Neural cell (in vitro differentiated cells): ENCODE measurements around the gene DCBLD1. TPM values are rescaled to one million over a fixed set of nuclear protein-coding genes. Genes with fewer than 3 reads are reported as not detected.

ENCODE experiments used
- H2AFZ ChIP-seq: fragments of 200-600, 300-800 bp; sonication (generic), shearing (Covaris generic); 2 replicates; pipeline ENCODE4 v1.6.0; 2014; ENCODE audit warnings: low read depth, mild to moderate bottlenecking, antibody characterized with exemption, low read length, moderate library complexity
- H3F3A ChIP-seq: fragments of 200-600 bp; shearing (Covaris generic); 2 replicates; pipeline ENCODE4 v1.6.1; 2016; ENCODE audit warnings: mild to moderate bottlenecking, moderate library complexity, mixed read lengths, antibody characterized with exemption, low read length; ENCODE audit not compliant: insufficient read depth, poor library complexity, severe bottlenecking
- H3K27ac ChIP-seq: fragments of 200-600, 300-800 bp; sonication (generic), shearing (Covaris generic); 2 replicates; pipeline ENCODE4 v1.5.1; 2014; ENCODE audit warnings: mild to moderate bottlenecking, low read length, moderate library complexity
- H3K27me3 ChIP-seq: fragments of 300-800, 200-600 bp; sonication (generic), shearing (Covaris generic); 2 replicates; pipeline ENCODE4 v1.6.0; 2014; ENCODE audit warnings: mild to moderate bottlenecking, low read depth, low read length, moderate library complexity; ENCODE audit not compliant: insufficient read depth
- H3K36me3 ChIP-seq: fragments of 300-800, 200-600 bp; sonication (generic), shearing (Covaris generic); 2 replicates; pipeline ENCODE4 v1.5.1; 2014; ENCODE audit warnings: mild to moderate bottlenecking, antibody characterized with exemption, low read length, moderate library complexity; ENCODE audit not compliant: insufficient read depth
- H3K4me2 ChIP-seq: fragments of 300-800, 200-600 bp; sonication (generic), shearing (Covaris generic); 2 replicates; pipeline ENCODE4 v1.6.0; 2014; ENCODE audit warnings: mild to moderate bottlenecking, low read length
- H3K4me3 ChIP-seq: fragments of 300-800, 200-600 bp; sonication (generic), shearing (Covaris generic); 2 replicates; pipeline ENCODE4 v1.5.1; 2014; ENCODE audit warnings: mild to moderate bottlenecking, low read length, moderate library complexity
- H3K79me2 ChIP-seq: fragments of 200-600 bp; shearing (Covaris generic); replicated peaks from 2 replicates; pipeline ENCODE4 v1.6.0; 2014; ENCODE audit warnings: mild to moderate bottlenecking, low read length, moderate library complexity; ENCODE audit not compliant: insufficient read depth
- H3K9ac ChIP-seq: fragments of 300-800, 200-600 bp; sonication (generic), shearing (Covaris generic); 2 replicates; pipeline ENCODE4 v1.6.1; 2016; ENCODE audit warnings: mild to moderate bottlenecking, low read length, mixed read lengths
- H3K9me2 ChIP-seq: fragments of 200-600 bp; shearing (Covaris generic); 2 replicates; pipeline ENCODE4 v1.6.1; 2016; ENCODE audit warnings: mild to moderate bottlenecking, low read length, mixed read lengths; ENCODE audit not compliant: insufficient read depth
- H3K9me3 ChIP-seq: fragments of 200-600, 300-800 bp; sonication (generic), shearing (Covaris generic); 2 replicates; pipeline ENCODE4 v1.6.1; 2016; ENCODE audit warnings: mild to moderate bottlenecking, mixed run types, low read length, moderate library complexity, mixed read lengths
- H4K20me1 ChIP-seq: fragments of 200-600 bp; shearing (Covaris generic); 2 replicates; pipeline ENCODE4 v1.6.1; 2016; ENCODE audit warnings: mild to moderate bottlenecking, mixed run types; ENCODE audit not compliant: insufficient read depth
- EP300 ChIP-seq: fragments of 450-650 bp; conservative IDR thresholded peaks from 2 replicates; pipeline ENCODE4 v1.6.1; 2014; ENCODE audit warnings: antibody characterized with exemption, mild to moderate bottlenecking, moderate library complexity; ENCODE audit not compliant: poor library complexity, severe bottlenecking
- EZH2 ChIP-seq: fragments of 200-600, 300-800 bp; shearing (Covaris generic), sonication (generic); IDR thresholded peaks from 2 replicates; pipeline ENCODE4 v1.6.1; 2014; ENCODE audit warnings: antibody characterized with exemption, low read length, borderline replicate concordance, mild to moderate bottlenecking; ENCODE audit not compliant: insufficient read depth, poor library complexity, severe bottlenecking
- MXI1 ChIP-seq: fragments of 450-650 bp; conservative IDR thresholded peaks from 2 replicates; pipeline ENCODE4 v1.6.1; 2014; ENCODE audit warnings: antibody characterized with exemption, mild to moderate bottlenecking; ENCODE audit not compliant: poor library complexity, severe bottlenecking
- POLR2AphosphoS5 ChIP-seq: IDR thresholded peaks from 2 replicates; pipeline ENCODE4 v1.6.1; 2012
- RAD21 ChIP-seq: fragments of 450-650 bp; conservative IDR thresholded peaks from 2 replicates; pipeline ENCODE4 v1.6.1; 2014; ENCODE audit warnings: antibody characterized with exemption, mild to moderate bottlenecking, moderate library complexity
- SMC3 ChIP-seq: fragments of 450-650 bp; conservative IDR thresholded peaks from 2 replicates; pipeline ENCODE4 v1.6.1; 2014; ENCODE audit warnings: antibody characterized with exemption, mild to moderate bottlenecking, moderate library complexity; ENCODE audit not compliant: poor library complexity
- TAF1 ChIP-seq: IDR thresholded peaks from 2 replicates; pipeline ENCODE4 v1.6.1; 2012; ENCODE audit warnings: low read depth
- polyA plus RNA-seq: library from polyadenylated mRNA; depleted of rRNA; stranded (reverse); fragments of >200 nt; gene quantifications from 2 replicates; pipeline ENCODE4 v1.2.3, GENCODE V29; 2014
- TF ChIP-seq, protein P1 (sequence below): fragments of 450-650 bp; IDR thresholded peaks from 2 replicates; pipeline ENCODE4 v1.5.1; 2014; ENCODE audit warnings: antibody characterized with exemption, mild to moderate bottlenecking, moderate library complexity; ENCODE audit not compliant: poor library complexity, severe bottlenecking
- TF ChIP-seq, protein P2 (sequence below): IDR thresholded peaks from 2 replicates; pipeline ENCODE4 v1.6.1; 2012; ENCODE audit warnings: borderline replicate concordance

DCBLD1 gene
- polyA plus RNA-seq, 1 donor from 2014 or later = 11.4 TPM

DNA sequence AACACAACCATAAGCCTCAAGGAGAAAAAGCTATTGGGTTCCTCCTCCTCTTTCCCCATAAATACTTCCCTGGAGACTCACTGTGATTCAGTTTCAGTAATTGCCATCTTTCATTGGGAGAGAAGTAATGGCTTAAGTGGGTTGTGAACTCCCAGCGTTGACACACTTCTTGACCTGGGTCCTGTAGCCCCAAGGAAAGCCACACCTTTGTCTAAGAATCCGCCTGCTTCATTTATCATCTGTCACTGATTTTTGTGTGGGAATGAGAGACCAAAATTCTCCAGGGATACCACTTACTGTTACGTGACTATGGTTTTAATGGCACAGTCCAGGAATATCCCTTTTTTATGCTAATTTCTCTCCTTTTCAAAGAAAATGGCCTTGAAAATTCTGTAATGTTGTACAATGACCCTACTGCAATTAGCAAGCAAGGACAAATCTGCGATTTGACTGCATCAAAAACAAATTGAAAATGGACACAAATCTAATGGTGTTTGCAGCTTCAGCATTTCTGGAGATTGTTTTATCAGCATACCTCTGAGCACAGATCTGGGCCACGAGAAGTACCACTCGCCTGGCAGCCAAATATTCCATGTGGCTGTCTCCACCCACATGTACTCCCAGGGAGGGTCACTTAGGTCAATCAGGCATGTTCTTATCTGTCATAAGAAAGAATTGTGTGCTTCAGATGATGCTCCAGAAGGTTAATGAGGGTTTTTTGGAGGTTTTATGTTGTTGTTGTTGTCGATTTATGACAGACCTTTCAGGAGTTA lies 29.8 kb downstream of the DCBLD1 start:
- H3K9me3 ChIP-seq = no peaks in the 10 kb centered on the region
- H2AFZ ChIP-seq = no peak overlapping the region
- H3K27ac ChIP-seq = peak overlapping the region; percentile 2
- no peaks in the 10 kb centered on the region for H3K27me3 ChIP-seq
- no peaks in the 10 kb centered on the region for H4K20me1 ChIP-seq
- no peaks in the 10 kb centered on the region for H3K36me3 ChIP-seq
- TF ChIP-seq POLR2AphosphoS5 = no peak
- no peak for TF ChIP-seq RAD21
- TF ChIP-seq TAF1 = no peak
- TF ChIP-seq EZH2 = no peak
- TF ChIP-seq, protein P1, sequence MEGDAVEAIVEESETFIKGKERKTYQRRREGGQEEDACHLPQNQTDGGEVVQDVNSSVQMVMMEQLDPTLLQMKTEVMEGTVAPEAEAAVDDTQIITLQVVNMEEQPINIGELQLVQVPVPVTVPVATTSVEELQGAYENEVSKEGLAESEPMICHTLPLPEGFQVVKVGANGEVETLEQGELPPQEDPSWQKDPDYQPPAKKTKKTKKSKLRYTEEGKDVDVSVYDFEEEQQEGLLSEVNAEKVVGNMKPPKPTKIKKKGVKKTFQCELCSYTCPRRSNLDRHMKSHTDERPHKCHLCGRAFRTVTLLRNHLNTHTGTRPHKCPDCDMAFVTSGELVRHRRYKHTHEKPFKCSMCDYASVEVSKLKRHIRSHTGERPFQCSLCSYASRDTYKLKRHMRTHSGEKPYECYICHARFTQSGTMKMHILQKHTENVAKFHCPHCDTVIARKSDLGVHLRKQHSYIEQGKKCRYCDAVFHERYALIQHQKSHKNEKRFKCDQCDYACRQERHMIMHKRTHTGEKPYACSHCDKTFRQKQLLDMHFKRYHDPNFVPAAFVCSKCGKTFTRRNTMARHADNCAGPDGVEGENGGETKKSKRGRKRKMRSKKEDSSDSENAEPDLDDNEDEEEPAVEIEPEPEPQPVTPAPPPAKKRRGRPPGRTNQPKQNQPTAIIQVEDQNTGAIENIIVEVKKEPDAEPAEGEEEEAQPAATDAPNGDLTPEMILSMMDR = no peak
- TF ChIP-seq, protein P2, sequence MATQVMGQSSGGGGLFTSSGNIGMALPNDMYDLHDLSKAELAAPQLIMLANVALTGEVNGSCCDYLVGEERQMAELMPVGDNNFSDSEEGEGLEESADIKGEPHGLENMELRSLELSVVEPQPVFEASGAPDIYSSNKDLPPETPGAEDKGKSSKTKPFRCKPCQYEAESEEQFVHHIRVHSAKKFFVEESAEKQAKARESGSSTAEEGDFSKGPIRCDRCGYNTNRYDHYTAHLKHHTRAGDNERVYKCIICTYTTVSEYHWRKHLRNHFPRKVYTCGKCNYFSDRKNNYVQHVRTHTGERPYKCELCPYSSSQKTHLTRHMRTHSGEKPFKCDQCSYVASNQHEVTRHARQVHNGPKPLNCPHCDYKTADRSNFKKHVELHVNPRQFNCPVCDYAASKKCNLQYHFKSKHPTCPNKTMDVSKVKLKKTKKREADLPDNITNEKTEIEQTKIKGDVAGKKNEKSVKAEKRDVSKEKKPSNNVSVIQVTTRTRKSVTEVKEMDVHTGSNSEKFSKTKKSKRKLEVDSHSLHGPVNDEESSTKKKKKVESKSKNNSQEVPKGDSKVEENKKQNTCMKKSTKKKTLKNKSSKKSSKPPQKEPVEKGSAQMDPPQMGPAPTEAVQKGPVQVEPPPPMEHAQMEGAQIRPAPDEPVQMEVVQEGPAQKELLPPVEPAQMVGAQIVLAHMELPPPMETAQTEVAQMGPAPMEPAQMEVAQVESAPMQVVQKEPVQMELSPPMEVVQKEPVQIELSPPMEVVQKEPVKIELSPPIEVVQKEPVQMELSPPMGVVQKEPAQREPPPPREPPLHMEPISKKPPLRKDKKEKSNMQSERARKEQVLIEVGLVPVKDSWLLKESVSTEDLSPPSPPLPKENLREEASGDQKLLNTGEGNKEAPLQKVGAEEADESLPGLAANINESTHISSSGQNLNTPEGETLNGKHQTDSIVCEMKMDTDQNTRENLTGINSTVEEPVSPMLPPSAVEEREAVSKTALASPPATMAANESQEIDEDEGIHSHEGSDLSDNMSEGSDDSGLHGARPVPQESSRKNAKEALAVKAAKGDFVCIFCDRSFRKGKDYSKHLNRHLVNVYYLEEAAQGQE = no peak
- no peak for TF ChIP-seq MXI1
- TF ChIP-seq EP300 = no peak
- TF ChIP-seq SMC3 = no peak
- no peaks in the 10 kb centered on the region for H3K9me2 ChIP-seq
- H3F3A ChIP-seq = no peaks in the 10 kb centered on the region
- no peaks in the 10 kb centered on the region for H3K79me2 ChIP-seq
- no peak overlapping the region for H3K9ac ChIP-seq
- peak overlapping the region; percentile 34 for H3K4me2 ChIP-seq
- H3K4me3 ChIP-seq = peak overlapping the region; percentile 14

DNA sequence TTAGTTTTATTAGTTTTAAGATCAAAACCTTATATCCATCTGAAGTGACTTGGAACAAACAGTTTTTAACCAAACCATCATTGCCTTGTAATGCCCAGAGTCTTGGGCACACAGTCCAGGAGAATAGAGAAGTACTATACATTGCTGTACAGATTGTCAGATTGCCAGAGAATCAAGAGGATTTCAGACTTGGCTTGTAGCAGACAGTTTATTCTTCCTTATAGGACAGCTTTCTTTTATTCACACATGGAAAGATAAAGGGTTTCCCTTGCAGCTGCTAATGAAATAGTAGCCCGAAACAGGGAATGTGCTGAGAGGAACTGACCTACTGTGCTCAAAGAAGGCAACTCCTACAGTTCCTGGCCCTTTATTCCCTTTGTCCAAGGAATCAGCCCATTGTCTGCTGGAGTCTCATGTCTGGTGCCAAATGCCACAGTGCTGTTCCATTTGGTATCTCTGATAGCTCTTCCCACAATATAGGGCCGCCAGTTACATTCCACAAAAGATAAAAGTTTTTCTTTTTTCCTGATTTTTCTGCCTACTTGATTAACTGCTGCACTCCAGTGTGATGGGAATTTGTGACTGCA lies 30.6 kb downstream of the DCBLD1 start:
- Histone ChIP-seq H3K36me3 (no peaks in the 10 kb centered on the region), H3K9ac (no peak overlapping the region), H3K4me2 (no peak overlapping the region), H3K27ac (no peak overlapping the region), H3K4me3 (no peak overlapping the region), H3K27me3 (no peaks in the 10 kb centered on the region), H3K79me2 (no peaks in the 10 kb centered on the region), H3K9me2 (no peaks in the 10 kb centered on the region), H3K9me3 (no peaks in the 10 kb centered on the region), H2AFZ (no peak overlapping the region), H4K20me1 (no peaks in the 10 kb centered on the region), H3F3A (no peaks in the 10 kb centered on the region)
- TF ChIP-seq EZH2 (no peak), MXI1 (no peak)
